ENCODE measurements around the gene BUB1B.

DNA sequence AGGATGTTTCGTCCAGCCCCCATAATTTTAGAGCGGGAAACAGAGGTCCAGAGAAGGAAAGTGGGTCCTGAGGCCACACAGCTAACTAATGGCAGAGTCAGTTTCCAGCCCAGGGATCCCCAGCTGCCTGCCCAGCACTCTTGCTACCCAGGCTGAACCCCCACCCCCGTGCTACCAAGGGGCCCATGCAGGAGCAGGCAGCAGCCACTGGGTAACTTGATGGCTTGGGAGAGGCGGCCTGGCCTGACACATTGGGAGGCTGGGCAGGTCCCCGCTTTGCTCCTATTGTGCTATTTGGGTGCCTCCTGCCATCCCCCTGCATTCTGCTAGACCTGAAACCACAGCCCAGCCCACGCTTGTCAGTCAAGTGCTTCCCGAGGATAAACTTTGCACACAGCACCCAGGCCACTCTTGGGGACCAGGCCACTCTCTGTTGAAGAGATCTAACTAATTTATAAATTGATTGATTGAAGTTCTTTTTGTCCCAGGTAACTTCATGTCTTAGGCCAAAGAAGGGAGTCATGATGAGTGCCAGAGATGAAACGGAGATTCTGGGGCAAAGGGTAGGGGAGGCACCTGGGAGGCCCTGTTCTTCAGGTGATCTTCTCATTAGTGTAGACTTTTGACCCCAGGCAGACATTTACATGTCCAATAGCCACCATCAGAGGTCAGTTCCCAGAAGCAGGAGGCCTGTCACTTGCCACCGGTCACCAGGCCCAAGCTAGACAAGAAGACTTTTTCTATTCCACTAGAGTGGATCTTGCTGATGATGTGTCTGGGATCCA, 85.0 kb downstream of the BUB1B start:
- no peak for TF ChIP-seq CTCF (IDR thresholded peaks at IDR 0.05; ENCODE audit: low read depth, low read length)
- no peak for TF ChIP-seq POLR2A (IDR thresholded peaks at IDR 0.05; ENCODE audit: extremely low read depth, insufficient read length)
- TF ChIP-seq MYC (IDR thresholded peaks at IDR 0.05; ENCODE audit: low read depth, low read length), result no peak
- no peak for TF ChIP-seq MAX (IDR thresholded peaks at IDR 0.05; ENCODE audit: low read depth, low read length)

Data from NB4 (cell line).